Epithelial cell of proximal tubule (primary cell): ENCODE measurements around the gene NDUFC2. TPM values are rescaled to one million over a fixed set of nuclear protein-coding genes. Genes with fewer than 3 reads are reported as not detected.
"Not testable (repeated sequence)": the region's sequence is repeated elsewhere in the genome, so short reads cannot be mapped to it uniquely, and the experiment has no call there.

Source experiments
- DNase-seq: peaks from one replicate; pipeline ENCODE4 v3.0.0-alpha.2; 2011; ENCODE audit warnings: low read depth
- H3K4me3 ChIP-seq: 2 replicates; pipeline ENCODE4 v1.5.1; 2011; ENCODE audit warnings: low read depth, mild to moderate bottlenecking, low read length
- CTCF ChIP-seq: conservative IDR thresholded peaks from 2 replicates; pipeline ENCODE4 v1.5.1; 2012; ENCODE audit warnings: low read depth, mild to moderate bottlenecking, low read length
- total RNA-seq: library from RNA; depleted of rRNA; stranded (reverse); fragments of >200 nt; gene quantifications from 2 replicates; pipeline ENCODE4 v1.2.3, GENCODE V29; 2015

NDUFC2 gene
- total RNA-seq, 1 donor from 2014 or later, result 159 TPM

- peak overlapping the region; percentile 94 for H3K4me3 ChIP-seq
- no peak for TF ChIP-seq CTCF
These were observed 1.2 kb downstream of the NDUFC2 start for GRCh38 chr11:78078218-78079167.

GRCh38 chr11:78077592-78077991 lies 2.1 kb downstream of the NDUFC2 start:
- DNase-seq, result not testable (repeated sequence)

More at GRCh38 chr11:78078218-78079167, 1.2 kb downstream of the NDUFC2 start:
- no peak for DNase-seq

GRCh38 chr11:78076733-78077403 lies 2.8 kb downstream of the NDUFC2 start:
- H3K4me3 ChIP-seq, result no peak overlapping the region
- no peak for TF ChIP-seq CTCF
- DNase-seq, result no peak

More at GRCh38 chr11:78077592-78077991, 2.1 kb downstream of the NDUFC2 start:
- not testable (repeated sequence) for H3K4me3 ChIP-seq

GRCh38 chr11:78074756-78075155 lies 4.9 kb downstream of the NDUFC2 start:
- no peak for TF ChIP-seq CTCF
- no peak for DNase-seq
- no peak overlapping the region for H3K4me3 ChIP-seq

GRCh38 chr11:78072455-78072854 lies 7.2 kb downstream of the NDUFC2 start:
- DNase-seq, result no peak
- TF ChIP-seq CTCF, result no peak
- H3K4me3 ChIP-seq, result no peak overlapping the region

GRCh38 chr11:78071717-78072116 lies 7.9 kb downstream of the NDUFC2 start:
- H3K4me3 ChIP-seq, result no peak overlapping the region
- TF ChIP-seq CTCF, result no peak
- no peak for DNase-seq

- DNase-seq, result no peak
- no peak overlapping the region for H3K4me3 ChIP-seq
- no peak for TF ChIP-seq CTCF
These were observed 9.0 kb downstream of the NDUFC2 start for GRCh38 chr11:78070621-78071020.
